Fibroblast of pulmonary artery (primary cell): ENCODE measurements around the gene RASSF9.

Experiments used
- DNase-seq: peaks from one replicate; pipeline ENCODE4 v3.0.0-alpha.2; 2010; ENCODE audit warnings: low read depth
- H3K4me3 ChIP-seq: replicated peaks from 2 replicates; pipeline ENCODE4 v1.5.1; 2011; ENCODE audit warnings: low read depth, mild to moderate bottlenecking, control low read depth, low read length, moderate library complexity
- CTCF ChIP-seq: IDR thresholded peaks from 2 replicates; pipeline ENCODE4 v1.5.1; 2011; ENCODE audit warnings: mild to moderate bottlenecking, control low read depth, low read length, inconsistent platforms; ENCODE audit errors: missing control alignments

Gene RASSF9

GRCh38 chr12:85794531-85794930 is 41.7 kb downstream of the RASSF9 start:
- DNase-seq: no peak

GRCh38 chr12:85784096-85784720 is 52.0 kb downstream of the RASSF9 start:
- no peak for DNase-seq
- TF ChIP-seq CTCF: no peak
- no peak overlapping the region for H3K4me3 ChIP-seq

More at GRCh38 chr12:85794531-85794930, 41.7 kb downstream of the RASSF9 start:
- no peak overlapping the region for H3K4me3 ChIP-seq
- TF ChIP-seq CTCF: no peak

- no peak for DNase-seq
- no peak for TF ChIP-seq CTCF
- no peak overlapping the region for H3K4me3 ChIP-seq
Observed at GRCh38 chr12:85782711-85783110, 53.5 kb downstream of the RASSF9 start.

GRCh38 chr12:85781766-85782165 is 54.4 kb downstream of the RASSF9 start:
- H3K4me3 ChIP-seq: no peak overlapping the region
- no peak for DNase-seq
- no peak for TF ChIP-seq CTCF

GRCh38 chr12:85779768-85780167 is 56.4 kb downstream of the RASSF9 start:
- no peak for DNase-seq
- TF ChIP-seq CTCF: no peak
- H3K4me3 ChIP-seq: no peak overlapping the region

GRCh38 chr12:85775091-85775490 is 61.1 kb downstream of the RASSF9 start:
- DNase-seq: no peak
- TF ChIP-seq CTCF: no peak
- no peak overlapping the region for H3K4me3 ChIP-seq

GRCh38 chr12:85765453-85765869 is 70.7 kb downstream of the RASSF9 start:
- TF ChIP-seq CTCF: no peak

More at GRCh38 chr12:85765453-85765869, 70.7 kb downstream of the RASSF9 start:
- no peak for DNase-seq
- no peak overlapping the region for H3K4me3 ChIP-seq
